ENCODE results near the gene JTB.

DNA sequence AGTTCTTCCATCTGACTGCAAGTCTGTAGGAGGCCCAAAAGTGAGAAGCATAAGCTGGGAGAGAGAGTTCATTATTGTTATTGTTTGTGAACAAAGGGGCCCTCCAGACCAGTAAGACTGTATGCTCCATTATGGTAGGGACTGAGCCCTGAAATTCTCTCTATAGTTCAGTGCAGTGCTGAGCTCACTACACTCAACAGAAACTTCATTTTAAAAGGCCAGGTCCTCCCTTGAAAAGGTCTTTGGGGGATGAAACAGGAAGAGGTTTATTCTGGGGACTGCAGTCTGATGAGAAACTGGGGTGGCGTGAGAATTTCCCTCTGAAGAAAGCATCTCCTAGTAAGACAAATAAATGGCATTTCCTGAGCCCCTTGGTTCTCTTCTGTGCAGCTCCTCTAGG is 49.2 kb downstream of the JTB start:
- TF ChIP-seq, protein P1, sequence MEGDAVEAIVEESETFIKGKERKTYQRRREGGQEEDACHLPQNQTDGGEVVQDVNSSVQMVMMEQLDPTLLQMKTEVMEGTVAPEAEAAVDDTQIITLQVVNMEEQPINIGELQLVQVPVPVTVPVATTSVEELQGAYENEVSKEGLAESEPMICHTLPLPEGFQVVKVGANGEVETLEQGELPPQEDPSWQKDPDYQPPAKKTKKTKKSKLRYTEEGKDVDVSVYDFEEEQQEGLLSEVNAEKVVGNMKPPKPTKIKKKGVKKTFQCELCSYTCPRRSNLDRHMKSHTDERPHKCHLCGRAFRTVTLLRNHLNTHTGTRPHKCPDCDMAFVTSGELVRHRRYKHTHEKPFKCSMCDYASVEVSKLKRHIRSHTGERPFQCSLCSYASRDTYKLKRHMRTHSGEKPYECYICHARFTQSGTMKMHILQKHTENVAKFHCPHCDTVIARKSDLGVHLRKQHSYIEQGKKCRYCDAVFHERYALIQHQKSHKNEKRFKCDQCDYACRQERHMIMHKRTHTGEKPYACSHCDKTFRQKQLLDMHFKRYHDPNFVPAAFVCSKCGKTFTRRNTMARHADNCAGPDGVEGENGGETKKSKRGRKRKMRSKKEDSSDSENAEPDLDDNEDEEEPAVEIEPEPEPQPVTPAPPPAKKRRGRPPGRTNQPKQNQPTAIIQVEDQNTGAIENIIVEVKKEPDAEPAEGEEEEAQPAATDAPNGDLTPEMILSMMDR (IDR thresholded peaks at IDR 0.05): no peak
- TF ChIP-seq TCF12 (IDR thresholded peaks at IDR 0.05) (no peak), POLR2AphosphoS5 (IDR thresholded peaks at IDR 0.05; ENCODE audit: low read depth, low read length) (no peak), YY1 (IDR thresholded peaks at IDR 0.05; ENCODE audit: low read depth) (no peak)
